GM19238 (cell line): ENCODE measurements around the gene GJB3.

Experiments
- DNase-seq: peaks from one replicate; pipeline ENCODE4 v3.0.0; 2011; ENCODE audit warnings: low spot score; ENCODE audit not compliant: insufficient read length

The GJB3 gene

GRCh38 chr1:34822202-34822601 is 41.2 kb downstream of the GJB3 start:
- DNase-seq, result no peak

- no peak for DNase-seq
Measured at GRCh38 chr1:34824817-34825454, 43.9 kb downstream of the GJB3 start.

- DNase-seq, result no peak
Measured at GRCh38 chr1:34825455-34826091, 44.6 kb downstream of the GJB3 start.

- DNase-seq, result no peak
Measured at GRCh38 chr1:34827341-34827941, 46.4 kb downstream of the GJB3 start.

- DNase-seq, result no peak
Measured at GRCh38 chr1:34828611-34829010, 47.6 kb downstream of the GJB3 start.

- no peak for DNase-seq
Measured at GRCh38 chr1:34829250-34829649, 48.2 kb downstream of the GJB3 start.

- no peak for DNase-seq
Measured at GRCh38 chr1:34831721-34832246, 50.8 kb downstream of the GJB3 start.

- no peak for DNase-seq
Measured at GRCh38 chr1:34833711-34834110, 52.7 kb downstream of the GJB3 start.
